ENCODE measurements around the gene OR7A5. TPM values are rescaled to one million over a fixed set of nuclear protein-coding genes. Genes with fewer than 3 reads are reported as not detected.

OR7A5 gene
- total RNA-seq, 4 donors from 2014 or later: not detected

GRCh38 chr19:14809272-14810057 is 25.5 kb downstream of the OR7A5 start:
- no peak for TF ChIP-seq CTCF (IDR thresholded peaks at IDR 0.05; ENCODE audit: low read depth)

- no peak for TF ChIP-seq CTCF (IDR thresholded peaks at IDR 0.05; ENCODE audit: low read depth)
These were observed 30.2 kb downstream of the OR7A5 start for GRCh38 chr19:14804765-14805164.

- no peak for TF ChIP-seq CTCF (IDR thresholded peaks at IDR 0.05; ENCODE audit: low read depth)
These were observed 36.2 kb downstream of the OR7A5 start for GRCh38 chr19:14798760-14799159.

GRCh38 chr19:14796021-14796420 is 39.0 kb downstream of the OR7A5 start:
- no peak for TF ChIP-seq CTCF (IDR thresholded peaks at IDR 0.05; ENCODE audit: low read depth)

GRCh38 chr19:14795078-14795721 is 39.8 kb downstream of the OR7A5 start:
- no peak for TF ChIP-seq CTCF (IDR thresholded peaks at IDR 0.05; ENCODE audit: low read depth)

GRCh38 chr19:14786421-14786851 is 48.5 kb downstream of the OR7A5 start:
- TF ChIP-seq CTCF (IDR thresholded peaks at IDR 0.05; ENCODE audit: low read depth): no peak

GRCh38 chr19:14782626-14783409 is 52.2 kb downstream of the OR7A5 start:
- no peak for TF ChIP-seq CTCF (IDR thresholded peaks at IDR 0.05; ENCODE audit: low read depth)
